Activated CD4-positive, alpha-beta T cell treated with anti-CD3 and anti-CD28 coated beads for 1 hour (primary cell): ENCODE results near the gene PHLDA3.
A peak's percentile ranks its signal among the peaks of the same experiment; 100 is the strongest.

Source experiments
- DNase-seq: peaks from one replicate; pipeline ENCODE4 v3.0.0-alpha.2; 2020

PHLDA3 gene

GRCh38 chr1:201460814-201461644 lies 8.0 kb downstream of the PHLDA3 start:
- no peak for DNase-seq

- DNase-seq = no peak
Observed at GRCh38 chr1:201459775-201460174, 9.2 kb downstream of the PHLDA3 start.

DNA sequence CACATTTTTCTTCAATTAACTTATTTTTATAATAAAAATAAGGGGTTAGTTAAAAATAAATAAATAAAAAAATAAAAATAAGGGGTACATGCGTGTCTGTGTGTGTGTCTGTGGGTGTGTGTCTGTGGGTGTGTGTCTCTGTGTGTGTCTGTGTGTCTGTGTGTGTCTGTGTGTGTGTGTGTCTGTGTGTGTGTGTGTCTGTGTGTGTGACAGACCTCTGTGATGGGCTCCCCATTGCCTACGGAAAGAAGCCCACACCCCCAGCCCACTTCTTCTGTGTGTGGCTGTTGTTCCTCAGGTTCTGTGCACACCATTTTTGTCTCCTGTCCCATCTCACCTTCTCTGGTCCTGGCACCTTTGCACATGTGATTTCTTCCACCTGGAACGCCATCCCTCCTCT lies 9.9 kb downstream of the PHLDA3 start:
- DNase-seq = no peak

GRCh38 chr1:201457508-201457960 lies 11.5 kb downstream of the PHLDA3 start:
- DNase-seq = no peak

GRCh38 chr1:201456499-201457309 lies 12.3 kb downstream of the PHLDA3 start:
- DNase-seq = no peak

- DNase-seq = no peak
Observed at GRCh38 chr1:201455098-201455497, 13.9 kb downstream of the PHLDA3 start.

GRCh38 chr1:201454608-201455007 lies 14.4 kb downstream of the PHLDA3 start:
- DNase-seq = no peak

DNA sequence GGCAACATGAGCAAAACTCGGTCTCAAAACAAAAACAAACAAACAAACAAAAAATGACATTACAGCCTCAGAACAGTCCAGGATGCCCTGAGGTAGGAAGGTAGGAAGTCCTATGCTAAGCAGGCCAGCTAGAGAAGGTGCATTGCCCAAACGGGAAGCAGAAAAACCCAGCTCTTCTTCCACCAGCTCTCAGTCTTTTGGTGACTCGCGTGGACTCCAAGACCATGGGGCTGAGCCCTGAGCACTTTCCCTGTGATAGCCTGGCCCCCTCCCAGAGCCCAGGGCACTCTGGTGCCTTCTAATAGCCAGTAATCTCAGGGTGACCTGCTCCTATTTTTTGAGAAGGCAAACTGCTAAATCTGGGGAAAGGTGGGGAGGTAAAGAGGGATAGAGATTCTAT lies 16.1 kb downstream of the PHLDA3 start:
- DNase-seq = no peak

GRCh38 chr1:201450721-201451291 lies 18.2 kb downstream of the PHLDA3 start:
- DNase-seq = no peak

GRCh38 chr1:201448990-201449389 lies 20.0 kb downstream of the PHLDA3 start:
- no peak for DNase-seq

DNA sequence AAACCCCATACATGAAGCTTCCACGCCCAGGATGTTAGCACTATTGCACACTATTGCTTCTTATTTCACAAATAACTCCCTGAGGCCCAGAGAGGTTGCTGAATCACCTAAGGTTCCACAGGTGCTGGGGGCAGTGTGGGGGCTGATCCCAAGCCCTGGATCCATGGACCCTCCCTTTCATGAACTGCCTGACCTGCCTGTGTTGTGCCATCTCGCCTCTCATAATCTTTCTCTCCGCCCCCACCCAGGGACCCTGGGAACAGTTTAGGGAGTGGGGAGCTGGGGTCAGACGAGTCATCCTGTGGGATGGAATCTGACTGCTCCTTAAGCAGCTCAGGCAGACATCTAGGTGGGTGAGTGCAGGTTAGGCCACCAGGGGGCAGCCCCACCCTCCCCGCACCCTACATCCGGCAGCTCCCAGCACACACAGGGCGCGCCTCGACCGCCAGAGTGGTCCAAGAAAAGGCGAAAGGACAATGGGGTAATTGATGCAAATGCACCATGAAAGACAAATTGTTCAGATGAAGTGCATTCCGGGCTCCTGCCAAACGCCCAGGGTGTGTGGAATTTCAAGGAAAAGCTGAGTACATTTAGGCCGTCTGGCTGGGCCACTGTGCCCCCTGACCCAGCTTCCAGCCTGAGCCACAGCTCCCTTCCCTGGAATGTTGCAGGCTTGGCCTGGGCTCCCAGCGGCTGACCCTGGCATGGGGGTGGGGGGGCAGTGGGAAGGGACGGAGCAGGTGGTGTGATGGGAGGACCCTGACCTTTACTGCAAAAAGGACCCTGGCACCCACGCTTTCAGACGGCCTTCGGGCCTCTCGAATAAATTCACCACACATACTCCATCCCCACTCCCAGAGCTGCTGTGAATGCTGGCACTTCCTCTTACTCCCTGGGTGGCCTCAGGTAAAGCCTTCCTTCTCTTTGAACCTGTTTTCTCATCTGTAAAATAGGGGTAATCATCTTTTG lies 20.8 kb downstream of the PHLDA3 start:
- peak; percentile 40 for DNase-seq

- no peak for DNase-seq
Observed at GRCh38 chr1:201445310-201445709, 23.7 kb downstream of the PHLDA3 start.

DNA sequence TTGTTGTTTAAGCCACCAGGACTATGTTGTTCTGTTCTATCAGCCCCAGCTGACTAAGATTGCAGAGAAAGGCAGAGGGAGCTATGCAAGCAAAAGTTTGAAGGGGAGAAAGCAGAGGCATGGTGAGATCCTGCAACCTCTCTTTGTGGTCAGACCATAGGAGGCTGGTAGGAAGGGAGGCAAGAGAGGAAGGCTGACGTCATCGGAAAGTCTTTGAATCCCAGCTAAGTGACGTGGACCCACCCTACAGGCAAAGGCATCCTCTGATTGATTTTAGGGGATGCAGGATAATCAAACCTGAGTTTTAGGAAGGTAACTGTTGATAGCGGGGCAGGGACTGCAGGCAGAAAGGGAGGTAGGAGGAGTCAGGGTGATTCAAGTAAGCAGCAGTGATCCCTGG lies 24.2 kb downstream of the PHLDA3 start:
- no peak for DNase-seq

GRCh38 chr1:201443747-201444146 lies 25.2 kb downstream of the PHLDA3 start:
- no peak for DNase-seq

DNA sequence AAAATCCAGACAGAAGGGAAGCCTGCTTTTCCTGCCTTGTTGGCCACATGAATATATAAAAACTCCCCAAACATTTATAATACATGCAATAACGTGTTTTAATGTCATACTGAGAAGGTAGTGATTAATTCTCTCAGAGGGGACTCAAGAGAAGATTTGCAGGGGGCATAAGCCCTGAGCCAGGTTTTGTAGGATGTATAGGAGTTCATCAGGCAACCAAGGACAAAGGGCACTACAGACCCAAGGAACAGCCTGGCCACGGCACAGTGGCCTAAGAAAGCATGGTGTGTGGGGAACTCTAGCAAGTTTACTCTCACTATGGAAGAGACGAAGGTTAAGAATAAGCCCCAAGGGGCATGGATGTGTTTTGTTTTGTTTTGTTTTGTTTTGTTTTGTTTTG lies 32.0 kb downstream of the PHLDA3 start:
- DNase-seq = no peak

DNA sequence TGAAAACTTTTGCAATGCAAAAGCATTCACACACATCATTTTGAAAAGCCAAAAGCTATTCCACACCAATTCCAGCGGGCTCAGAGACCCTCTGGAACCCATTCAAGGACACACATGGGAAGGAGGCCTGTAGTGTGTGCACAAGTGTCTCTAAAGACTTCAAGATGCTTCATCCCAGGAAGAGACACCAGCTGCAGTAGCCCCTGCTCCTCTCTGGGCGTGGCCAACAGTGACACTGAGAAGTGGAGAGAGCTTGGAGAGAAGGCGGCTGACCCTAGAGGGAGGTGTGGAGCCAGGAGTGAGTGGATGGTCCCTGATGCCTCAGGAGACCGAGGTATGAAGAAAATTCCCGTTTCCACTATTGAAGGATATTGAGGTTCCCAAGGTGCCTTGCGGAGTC lies 32.6 kb downstream of the PHLDA3 start:
- DNase-seq = no peak

GRCh38 chr1:201434266-201434665 lies 34.7 kb downstream of the PHLDA3 start:
- DNase-seq = no peak

GRCh38 chr1:201433609-201434008 lies 35.4 kb downstream of the PHLDA3 start:
- no peak for DNase-seq

GRCh38 chr1:201430776-201431175 lies 38.2 kb downstream of the PHLDA3 start:
- no peak for DNase-seq

DNA sequence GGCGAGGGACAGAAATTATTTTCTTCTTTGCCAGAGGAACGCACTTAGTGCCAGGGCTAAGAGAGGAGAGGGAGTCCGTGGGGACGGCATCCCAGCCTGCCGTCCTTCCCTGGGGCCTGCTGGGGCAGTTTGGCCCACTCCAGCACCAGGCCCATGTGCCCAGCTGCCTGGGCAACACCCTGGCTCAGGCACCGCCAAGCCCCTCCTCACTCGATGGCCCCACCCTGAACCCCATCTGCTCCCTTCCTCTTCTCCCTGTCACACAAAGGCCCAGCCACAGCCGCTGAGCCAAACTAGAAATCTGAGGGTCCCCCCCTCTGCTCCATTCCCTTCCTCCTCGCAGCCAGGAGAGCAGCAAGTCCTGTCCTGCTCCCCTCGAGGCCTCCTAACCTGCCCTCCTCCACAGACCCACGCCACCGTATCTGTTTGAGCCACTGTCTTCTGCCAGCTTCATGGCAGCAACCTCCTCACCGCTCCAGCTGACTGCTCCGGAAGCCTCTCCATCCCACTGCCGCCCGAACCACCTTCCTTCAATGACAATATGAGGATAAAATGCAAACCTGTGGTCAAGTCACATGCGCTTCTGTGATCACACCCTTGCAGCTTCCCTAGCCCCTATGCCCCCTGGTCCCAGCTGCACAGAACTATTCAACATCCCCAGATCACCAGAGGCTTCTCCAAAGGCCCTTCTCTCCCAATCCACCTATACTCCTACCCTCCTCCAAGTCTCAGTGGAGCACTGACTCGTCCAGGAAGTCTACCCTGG lies 39.1 kb downstream of the PHLDA3 start:
- DNase-seq = no peak

GRCh38 chr1:201427963-201428362 lies 41.0 kb downstream of the PHLDA3 start:
- DNase-seq = no peak
